Chondrocyte (in vitro differentiated cells): Measurements from ENCODE around the gene SCARB1. TPM values are rescaled to one million over a fixed set of nuclear protein-coding genes. Genes with fewer than 3 reads are reported as not detected.

ENCODE experiments used
- DNase-seq: peaks from one replicate; pipeline ENCODE4 v3.0.0; 2021; ENCODE audit warnings: mixed read lengths, low spot score
- H3K27ac Mint-ChIP-seq: one replicate; pipeline ENCODE4 v1.8.0; 2021; ENCODE audit warnings: mild to moderate bottlenecking, moderate library complexity, mixed read lengths; ENCODE audit not compliant: unreplicated experiment
- H3K27me3 Mint-ChIP-seq: 2 replicates; pipeline ENCODE4 v1.8.0; 2021; ENCODE audit warnings: low read depth, mixed read lengths
- H3K36me3 Mint-ChIP-seq: 2 replicates; pipeline ENCODE4 v1.8.0; 2021; ENCODE audit warnings: low read depth, mixed read lengths
- H3K4me1 Mint-ChIP-seq: 2 replicates; pipeline ENCODE4 v1.8.0; 2021; ENCODE audit warnings: low read depth, mild to moderate bottlenecking, mixed read lengths
- H3K4me3 Mint-ChIP-seq: one replicate; pipeline ENCODE4 v1.8.0; 2021; ENCODE audit warnings: mild to moderate bottlenecking, moderate library complexity, mixed read lengths; ENCODE audit not compliant: unreplicated experiment
- H3K9me3 Mint-ChIP-seq: 2 replicates; pipeline ENCODE4 v1.8.0; 2021; ENCODE audit warnings: low read depth, mixed read lengths
- total RNA-seq: library from RNA; stranded (reverse); gene quantifications from 3 replicates; pipeline ENCODE4 v1.2.1, GENCODE V29; 2021
- TF ChIP-seq, protein P1 (sequence below): fragments of 200-600 bp; sonication (generic); IDR thresholded peaks from 2 replicates; pipeline ENCODE4 v1.5.0; 2021; ENCODE audit warnings: antibody characterized with exemption, mild to moderate bottlenecking, moderate library complexity

Gene SCARB1
- total RNA-seq, 1 donor from 2014 or later, result 20.1 TPM

DNA sequence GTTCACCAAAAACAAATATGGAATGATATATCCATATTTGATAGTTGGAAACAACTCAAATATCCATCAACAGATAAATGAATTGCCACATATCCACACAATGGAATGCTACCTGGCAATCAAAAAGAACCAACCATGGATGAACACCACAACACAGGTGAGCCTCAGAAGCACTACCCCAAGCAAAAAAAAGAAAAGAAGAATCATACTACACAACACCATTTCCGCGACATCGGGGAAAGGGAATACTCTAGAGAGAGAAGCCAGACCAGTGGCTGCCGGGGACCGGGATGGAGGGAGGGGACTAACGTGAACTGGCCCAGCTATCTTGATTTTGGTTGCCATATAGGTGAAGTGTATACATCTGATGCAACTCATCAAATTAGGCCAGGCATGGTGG lies 41.4 kb downstream of the SCARB1 start:
- no peak for DNase-seq
- no peak overlapping the region for H3K27ac Mint-ChIP-seq
- H3K4me3 Mint-ChIP-seq, result no peak overlapping the region
- TF ChIP-seq, protein P1, sequence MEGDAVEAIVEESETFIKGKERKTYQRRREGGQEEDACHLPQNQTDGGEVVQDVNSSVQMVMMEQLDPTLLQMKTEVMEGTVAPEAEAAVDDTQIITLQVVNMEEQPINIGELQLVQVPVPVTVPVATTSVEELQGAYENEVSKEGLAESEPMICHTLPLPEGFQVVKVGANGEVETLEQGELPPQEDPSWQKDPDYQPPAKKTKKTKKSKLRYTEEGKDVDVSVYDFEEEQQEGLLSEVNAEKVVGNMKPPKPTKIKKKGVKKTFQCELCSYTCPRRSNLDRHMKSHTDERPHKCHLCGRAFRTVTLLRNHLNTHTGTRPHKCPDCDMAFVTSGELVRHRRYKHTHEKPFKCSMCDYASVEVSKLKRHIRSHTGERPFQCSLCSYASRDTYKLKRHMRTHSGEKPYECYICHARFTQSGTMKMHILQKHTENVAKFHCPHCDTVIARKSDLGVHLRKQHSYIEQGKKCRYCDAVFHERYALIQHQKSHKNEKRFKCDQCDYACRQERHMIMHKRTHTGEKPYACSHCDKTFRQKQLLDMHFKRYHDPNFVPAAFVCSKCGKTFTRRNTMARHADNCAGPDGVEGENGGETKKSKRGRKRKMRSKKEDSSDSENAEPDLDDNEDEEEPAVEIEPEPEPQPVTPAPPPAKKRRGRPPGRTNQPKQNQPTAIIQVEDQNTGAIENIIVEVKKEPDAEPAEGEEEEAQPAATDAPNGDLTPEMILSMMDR, result no peak
- H3K4me1 Mint-ChIP-seq, result no peaks in the 10 kb centered on the region
- no peaks in the 10 kb centered on the region for H3K9me3 Mint-ChIP-seq
- no peaks in the 10 kb centered on the region for H3K27me3 Mint-ChIP-seq
- no peaks in the 10 kb centered on the region for H3K36me3 Mint-ChIP-seq

DNA sequence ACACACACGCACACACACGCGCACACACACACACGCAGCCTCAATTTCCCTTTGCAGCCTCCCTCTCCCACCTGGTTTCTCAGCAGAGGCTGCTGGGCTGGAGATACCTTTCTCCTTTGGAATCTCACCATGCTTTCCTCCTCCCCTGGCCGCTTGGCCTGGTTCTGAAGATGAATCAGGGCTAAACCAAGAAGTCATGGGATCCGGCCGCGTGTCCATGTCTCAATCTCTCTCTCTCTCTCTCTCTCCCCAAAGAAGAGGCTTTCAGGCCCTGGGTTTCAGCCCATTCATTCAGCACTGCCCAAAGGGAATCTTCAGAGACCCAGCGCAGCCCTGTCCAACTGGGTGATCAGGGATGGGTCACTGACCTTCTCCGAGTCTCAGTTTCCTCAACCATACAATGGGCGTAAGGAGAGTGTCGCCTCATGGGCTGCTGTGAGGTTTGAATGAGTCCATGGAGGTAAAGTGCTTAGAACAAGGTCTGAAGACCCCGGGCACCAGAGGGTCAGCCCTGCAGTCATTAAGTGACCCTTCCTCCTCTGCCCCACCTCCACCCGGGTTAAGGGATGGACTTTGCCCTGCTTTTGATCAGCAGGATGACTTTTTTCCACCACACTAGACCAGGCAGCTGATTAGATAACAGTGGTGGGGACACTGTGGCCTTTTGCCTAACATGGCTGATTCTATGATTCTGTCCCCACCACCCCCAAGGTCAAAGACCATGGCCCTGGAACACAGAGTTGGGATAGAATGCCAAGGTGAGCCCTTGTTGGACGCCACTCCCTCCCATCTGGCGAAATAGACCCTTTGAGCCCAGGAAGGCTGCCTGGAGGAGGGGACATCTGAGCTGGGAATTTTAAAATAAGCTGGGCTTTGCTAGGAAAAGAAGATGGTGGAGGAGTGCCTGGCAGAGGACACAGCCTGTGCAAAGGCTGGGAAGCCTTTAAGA lies 42.1 kb downstream of the SCARB1 start:
- H3K4me1 Mint-ChIP-seq, result no peaks in the 10 kb centered on the region

GRCh38 chr12:124820199-124820598 lies 43.5 kb downstream of the SCARB1 start:
- H3K27ac Mint-ChIP-seq, result no peak overlapping the region

More for the DNA sequence above, 42.1 kb downstream of the SCARB1 start:
- Mint-ChIP-seq H3K27me3 (no peaks in the 10 kb centered on the region), H3K9me3 (no peaks in the 10 kb centered on the region), H3K27ac (no peak overlapping the region), H3K36me3 (no peaks in the 10 kb centered on the region), H3K4me3 (no peak overlapping the region)
- DNase-seq, result no peak
- TF ChIP-seq, protein P1, result no peak

GRCh38 chr12:124819525-124819924 lies 44.1 kb downstream of the SCARB1 start:
- no peaks in the 10 kb centered on the region for H3K9me3 Mint-ChIP-seq
- TF ChIP-seq, protein P1, result no peak
- no peak overlapping the region for H3K4me3 Mint-ChIP-seq
- DNase-seq, result no peak
- no peaks in the 10 kb centered on the region for H3K4me1 Mint-ChIP-seq
- no peaks in the 10 kb centered on the region for H3K27me3 Mint-ChIP-seq
- no peak overlapping the region for H3K27ac Mint-ChIP-seq
- H3K36me3 Mint-ChIP-seq, result no peaks in the 10 kb centered on the region

More at GRCh38 chr12:124820199-124820598, 43.5 kb downstream of the SCARB1 start:
- H3K27me3 Mint-ChIP-seq, result no peaks in the 10 kb centered on the region
- TF ChIP-seq, protein P1, result no peak
- H3K4me1 Mint-ChIP-seq, result no peaks in the 10 kb centered on the region
- no peaks in the 10 kb centered on the region for H3K9me3 Mint-ChIP-seq
- DNase-seq, result no peak
- no peak overlapping the region for H3K4me3 Mint-ChIP-seq
- no peaks in the 10 kb centered on the region for H3K36me3 Mint-ChIP-seq

GRCh38 chr12:124819080-124819479 lies 44.6 kb downstream of the SCARB1 start:
- no peak overlapping the region for H3K4me3 Mint-ChIP-seq
- DNase-seq, result no peak
- peaks cover 1% of the 10 kb centered on the region for H3K36me3 Mint-ChIP-seq
- H3K9me3 Mint-ChIP-seq, result no peaks in the 10 kb centered on the region
- TF ChIP-seq, protein P1, result no peak
- H3K27ac Mint-ChIP-seq, result no peak overlapping the region
- no peaks in the 10 kb centered on the region for H3K4me1 Mint-ChIP-seq
- H3K27me3 Mint-ChIP-seq, result no peaks in the 10 kb centered on the region
